GOT3 (cell line): Measurements from ENCODE around the gene BRCA1.
"Not testable (repeated sequence)": the region's sequence is repeated elsewhere in the genome, so short reads cannot be mapped to it uniquely, and the experiment has no call there.

Source experiments
- DNase-seq: peaks from one replicate; lab custom pipeline; 2025; ENCODE audit warnings: mixed read lengths; lab: John Stamatoyannopoulos, UW

The BRCA1 gene

GRCh38 chr17:43069368-43069898, 55.7 kb downstream of the BRCA1 start:
- no peak for DNase-seq

GRCh38 chr17:43068570-43069367, 56.4 kb downstream of the BRCA1 start:
- DNase-seq: no peak

- no peak for DNase-seq
These were observed 62.1 kb downstream of the BRCA1 start for GRCh38 chr17:43062984-43063638.

GRCh38 chr17:43056051-43056450, 69.1 kb downstream of the BRCA1 start:
- no peak for DNase-seq

GRCh38 chr17:43053008-43053407, 72.2 kb downstream of the BRCA1 start:
- not testable (repeated sequence) for DNase-seq

DNA sequence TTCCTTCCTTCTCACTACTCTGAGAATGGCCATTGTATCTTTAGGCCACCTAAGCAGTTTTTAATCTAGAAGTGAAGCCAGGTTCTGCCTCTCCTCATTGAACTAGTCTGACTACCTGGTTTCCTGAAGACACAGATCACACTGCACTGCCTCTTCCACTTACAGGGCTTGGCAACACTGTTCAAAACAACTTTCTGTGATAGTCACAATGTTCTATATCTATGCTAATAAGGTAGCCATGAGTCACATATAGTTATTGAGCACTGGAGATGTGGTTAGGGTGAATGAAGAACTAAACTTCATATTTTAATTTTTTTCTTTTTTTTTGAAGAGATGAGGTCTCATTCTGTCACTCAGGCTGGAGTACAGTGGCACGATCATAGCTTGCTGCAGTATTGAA, 73.2 kb downstream of the BRCA1 start:
- no peak for DNase-seq

DNA sequence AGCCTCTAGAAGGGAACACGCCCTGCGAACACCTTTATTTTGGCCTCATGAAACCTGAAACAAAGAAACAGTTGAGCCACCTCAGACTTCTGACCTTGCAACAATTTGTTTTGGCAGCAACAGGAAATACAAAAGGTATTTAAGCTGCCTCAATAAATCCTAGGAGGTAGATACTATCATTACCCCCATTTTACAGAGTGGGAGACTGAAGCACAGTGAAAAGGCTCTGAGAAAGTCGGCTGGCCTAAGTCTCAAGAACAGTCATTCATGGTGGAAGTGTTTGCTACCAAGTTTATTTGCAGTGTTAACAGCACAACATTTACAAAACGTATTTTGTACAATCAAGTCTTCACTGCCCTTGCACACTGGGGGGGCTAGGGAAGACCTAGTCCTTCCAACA, 81.1 kb downstream of the BRCA1 start:
- DNase-seq: no peak

DNA sequence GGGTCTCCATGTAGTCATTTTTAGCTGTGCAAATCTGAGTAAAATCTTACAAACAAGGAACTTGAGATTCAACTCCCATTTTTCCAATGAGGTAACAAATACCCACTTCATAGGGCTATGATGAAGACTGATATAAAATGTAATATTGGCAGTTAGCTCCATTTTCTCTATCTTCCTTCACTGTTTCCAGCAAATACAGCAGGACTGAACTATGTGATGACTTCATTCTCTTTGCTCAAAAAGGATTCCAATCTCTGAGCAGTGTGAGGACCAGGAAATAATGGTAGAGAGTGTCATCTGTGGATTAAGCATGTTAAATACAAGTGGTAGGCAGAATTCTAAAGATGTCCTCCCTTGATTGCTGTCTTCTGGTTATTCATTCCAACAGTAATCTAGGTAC, 81.9 kb downstream of the BRCA1 start:
- DNase-seq: no peak

GRCh38 chr17:43042025-43042628, 83.0 kb downstream of the BRCA1 start:
- DNase-seq: no peak

- DNase-seq: no peak
These were observed 84.5 kb downstream of the BRCA1 start for GRCh38 chr17:43040655-43041054.

- DNase-seq: no peak
These were observed 85.5 kb downstream of the BRCA1 start for GRCh38 chr17:43039646-43040045.

DNA sequence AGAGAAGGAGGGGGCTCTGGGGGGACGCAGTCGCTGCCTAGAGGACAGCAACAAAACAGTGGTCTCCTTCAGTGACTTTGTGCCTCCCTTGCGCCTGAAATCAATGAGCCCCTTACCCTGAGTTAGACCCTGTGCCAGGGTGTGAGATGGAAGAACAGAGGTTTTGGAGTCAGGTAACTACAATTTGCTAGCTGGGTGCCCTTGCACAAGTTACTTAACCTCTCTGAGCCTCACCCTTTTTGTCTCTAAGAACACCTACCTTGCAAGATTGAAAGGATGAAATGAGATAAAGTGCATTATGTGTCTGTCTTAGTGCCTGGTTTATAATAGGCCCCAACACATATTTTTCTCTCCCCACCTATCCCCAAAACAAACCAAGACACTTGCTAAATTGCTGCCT, 90.3 kb downstream of the BRCA1 start:
- no peak for DNase-seq

DNA sequence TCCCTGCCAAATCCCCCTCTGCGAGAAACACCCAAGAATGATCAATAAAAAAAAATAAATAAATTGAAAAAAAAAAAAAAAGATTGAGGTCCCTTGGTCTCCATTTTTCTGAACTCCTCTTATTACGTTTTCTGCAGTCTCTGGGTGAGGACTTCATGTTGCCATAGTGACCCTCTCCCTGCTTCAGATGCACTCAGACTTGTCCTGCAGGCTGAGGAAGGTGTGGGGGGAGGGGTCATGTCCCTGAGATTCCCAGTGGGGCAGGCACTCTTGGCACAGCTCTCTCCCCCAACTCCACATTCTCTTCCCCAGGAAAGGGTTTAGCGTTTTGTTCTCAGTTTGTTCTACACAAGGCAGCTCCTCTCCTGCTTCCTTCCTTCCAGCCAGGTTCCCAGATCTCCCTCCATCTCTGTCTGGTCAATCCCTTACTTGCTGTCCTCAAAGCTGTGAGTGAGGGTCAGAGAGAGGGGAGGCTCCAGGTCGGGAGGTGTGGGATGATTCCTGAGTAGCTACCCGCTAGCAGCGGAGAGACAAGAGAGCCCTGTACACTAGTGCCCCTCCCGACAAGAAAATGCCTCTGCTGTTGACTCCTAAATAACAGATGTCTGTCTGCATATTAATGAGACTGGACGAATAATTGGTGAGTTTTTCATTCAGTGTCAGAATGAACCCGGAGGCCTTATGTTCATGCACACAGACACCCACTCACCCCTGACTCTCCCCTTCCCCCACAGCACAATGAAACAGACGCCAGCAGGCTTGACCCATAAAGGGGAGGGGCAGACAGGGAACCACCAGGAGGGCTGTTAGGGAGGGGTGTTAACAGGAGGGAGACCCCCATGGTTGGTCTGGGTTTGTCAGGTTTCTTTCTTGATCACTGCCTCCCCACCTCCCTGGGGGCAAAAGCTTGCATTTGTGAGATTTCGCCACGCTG, 90.9 kb downstream of the BRCA1 start:
- no peak for DNase-seq

GRCh38 chr17:43031666-43032065, 93.5 kb downstream of the BRCA1 start:
- no peak for DNase-seq

DNA sequence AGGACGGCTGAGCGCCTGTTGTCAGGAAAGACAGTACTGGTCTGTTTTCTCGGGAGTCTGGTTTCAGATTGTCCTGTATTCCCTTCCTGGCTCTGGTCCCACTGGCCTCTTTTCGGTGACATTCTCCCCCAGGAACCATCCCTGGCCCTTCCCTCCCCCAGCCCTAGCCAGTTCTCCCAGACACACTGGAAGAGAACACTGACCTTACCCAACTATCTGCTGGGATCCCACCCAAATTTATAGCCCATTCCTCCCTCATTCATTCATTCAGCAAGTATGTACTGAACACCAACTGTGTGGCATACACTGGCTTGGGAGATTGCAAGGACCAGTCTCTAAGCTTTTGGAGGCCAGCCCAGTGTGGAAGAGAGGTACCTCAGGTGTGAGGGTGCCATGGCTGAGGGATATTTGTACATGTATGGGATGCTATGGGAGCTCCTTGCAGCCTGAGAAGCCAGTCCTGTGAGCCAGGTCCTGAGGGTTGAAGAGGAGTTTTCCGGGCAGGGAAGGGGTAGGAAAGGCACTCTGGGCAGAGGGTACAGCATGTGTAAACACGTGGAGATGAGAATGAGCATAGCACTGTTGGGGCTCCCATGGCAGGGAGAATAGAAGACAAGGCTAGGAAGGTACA, 94.9 kb downstream of the BRCA1 start:
- DNase-seq: no peak

GRCh38 chr17:43028221-43028861, 96.8 kb downstream of the BRCA1 start:
- no peak for DNase-seq

DNA sequence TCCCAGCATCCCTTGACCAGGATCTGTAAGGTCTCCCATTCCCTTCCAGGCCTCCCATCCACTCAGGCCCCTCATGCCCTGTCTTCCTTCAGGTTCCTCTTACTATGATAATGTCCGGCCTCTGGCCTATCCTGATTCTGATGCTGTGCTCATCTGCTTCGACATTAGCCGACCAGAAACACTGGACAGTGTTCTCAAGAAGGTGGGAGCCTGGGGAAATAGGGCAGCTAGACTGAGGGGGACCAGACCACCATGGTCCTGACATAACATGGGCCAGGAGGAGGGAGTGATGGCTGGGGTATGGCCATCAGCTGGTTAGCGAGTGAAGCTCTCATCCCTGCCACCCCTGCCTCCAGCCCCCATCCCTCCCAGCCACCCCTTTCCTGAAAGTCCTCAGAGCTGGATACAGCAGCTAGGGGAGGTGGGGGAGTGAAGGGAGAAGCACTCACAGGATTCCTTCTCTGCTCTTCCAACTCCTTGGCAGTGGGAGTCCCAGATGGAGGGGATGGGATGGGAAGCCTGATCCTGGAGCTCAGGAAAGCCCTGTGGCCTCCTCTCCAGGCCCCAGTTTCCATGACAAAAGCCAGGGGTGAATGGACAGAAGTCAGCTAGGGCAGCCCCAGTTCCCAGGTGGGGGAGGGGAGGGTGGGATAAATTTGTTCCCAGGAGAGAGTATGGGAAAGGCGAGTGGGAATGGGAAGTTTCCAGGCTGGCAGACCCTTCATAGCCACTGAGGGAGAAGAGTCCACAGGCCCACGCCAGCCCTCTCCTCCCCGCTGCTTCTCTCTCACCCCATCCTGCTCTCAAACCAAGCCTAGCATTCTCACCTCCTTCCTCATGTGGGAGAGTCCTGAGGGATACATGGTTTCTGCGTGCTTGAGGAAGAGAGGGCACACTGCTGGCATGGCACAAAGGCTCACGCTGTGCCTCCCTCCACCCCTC, 97.8 kb downstream of the BRCA1 start:
- no peak for DNase-seq

DNA sequence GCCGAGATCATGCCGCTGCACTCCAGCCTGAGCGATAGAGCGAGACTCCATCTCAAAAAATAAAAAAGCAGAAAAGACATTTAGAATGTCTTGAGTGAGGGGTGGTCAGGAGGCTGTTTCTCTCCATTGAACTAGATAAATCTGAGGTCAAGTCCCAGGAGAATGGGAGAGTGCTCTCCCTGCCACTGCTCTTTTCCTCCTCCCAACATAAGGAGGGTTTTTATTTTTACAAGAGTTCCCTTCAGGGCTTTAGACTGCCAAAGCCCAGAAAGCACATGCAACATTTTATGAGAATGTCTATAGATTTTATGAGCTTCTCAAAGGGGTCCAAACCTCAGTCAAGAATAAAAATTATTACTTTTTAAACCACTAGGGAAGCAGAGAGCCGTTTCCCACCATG, 98.6 kb downstream of the BRCA1 start:
- DNase-seq: no peak

DNA sequence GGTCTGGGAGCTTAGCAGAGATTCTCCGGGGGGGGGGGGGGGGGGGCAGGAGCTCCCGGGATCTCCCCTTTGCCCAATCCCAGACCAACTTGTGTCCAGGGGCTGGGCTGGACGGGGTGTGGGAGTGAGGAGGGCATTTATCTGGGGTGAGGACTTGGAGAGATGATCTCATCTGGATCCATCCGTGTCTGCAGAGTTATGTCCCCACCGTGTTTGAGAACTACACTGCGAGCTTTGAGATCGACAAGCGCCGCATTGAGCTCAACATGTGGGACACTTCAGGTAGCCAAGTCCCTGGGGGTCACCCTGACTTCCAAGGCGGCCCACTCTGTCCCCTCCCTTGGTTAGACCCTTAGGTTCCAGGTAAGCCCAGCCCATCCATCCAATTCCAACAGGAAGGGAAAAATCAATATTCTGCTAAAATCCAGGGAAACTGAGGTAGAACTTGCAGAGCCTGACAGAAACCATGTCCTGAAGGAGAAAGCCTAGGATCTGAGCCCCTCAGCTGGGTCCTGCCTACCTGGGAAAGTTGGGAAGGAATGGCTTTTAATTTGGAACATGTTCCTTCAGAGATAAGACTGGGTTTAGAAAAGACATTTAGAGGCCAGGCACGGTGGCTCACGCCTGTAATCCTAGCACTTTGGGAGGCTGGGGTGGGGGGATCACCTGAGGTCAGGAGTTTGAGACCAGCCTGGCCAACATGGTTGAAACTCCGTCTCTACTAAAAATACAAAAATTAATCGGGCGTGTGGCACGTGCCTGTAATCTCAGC, 99.2 kb downstream of the BRCA1 start:
- no peak for DNase-seq
